ENCODE measurements around the gene MSRB3. TPM values are rescaled to one million over a fixed set of nuclear protein-coding genes. Genes with fewer than 3 reads are reported as not detected.
"Not testable (repeated sequence)": the region's sequence is repeated elsewhere in the genome, so short reads cannot be mapped to it uniquely, and the experiment has no call there.

MSRB3 gene
- total RNA-seq, 2 experiments from 2014 or later = not detected

- CTCF ChIA-PET, POLR2A ChIA-PET: not testable (repeated sequence)
Observed at GRCh38 chr12:65483891-65484516, 205.5 kb downstream of the MSRB3 start.

- CTCF ChIA-PET = no interaction called here
- POLR2A ChIA-PET = no interaction called here
Observed at GRCh38 chr12:65488197-65488596, 209.7 kb downstream of the MSRB3 start.

DNA sequence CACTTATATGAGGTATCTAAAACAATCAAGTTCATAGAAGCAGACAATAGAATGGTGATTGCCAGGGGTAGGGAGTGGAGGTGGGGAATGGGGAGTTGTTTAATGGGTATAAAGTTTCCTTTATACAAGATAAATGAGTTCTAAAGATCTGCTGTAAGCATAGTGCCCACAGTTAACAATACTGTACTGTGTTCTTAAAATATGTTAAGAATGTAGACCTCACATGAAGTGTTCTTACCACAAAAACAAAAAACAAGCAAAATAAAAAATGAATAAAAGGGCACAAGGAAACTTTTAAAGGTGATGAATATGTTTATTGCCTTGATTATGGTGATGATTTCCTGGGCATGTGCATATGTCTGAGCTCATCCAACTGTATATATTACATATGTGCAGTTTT is 211.8 kb downstream of the MSRB3 start:
- POLR2A ChIA-PET = no interaction called here
- CTCF ChIA-PET = no interaction called here

DNA sequence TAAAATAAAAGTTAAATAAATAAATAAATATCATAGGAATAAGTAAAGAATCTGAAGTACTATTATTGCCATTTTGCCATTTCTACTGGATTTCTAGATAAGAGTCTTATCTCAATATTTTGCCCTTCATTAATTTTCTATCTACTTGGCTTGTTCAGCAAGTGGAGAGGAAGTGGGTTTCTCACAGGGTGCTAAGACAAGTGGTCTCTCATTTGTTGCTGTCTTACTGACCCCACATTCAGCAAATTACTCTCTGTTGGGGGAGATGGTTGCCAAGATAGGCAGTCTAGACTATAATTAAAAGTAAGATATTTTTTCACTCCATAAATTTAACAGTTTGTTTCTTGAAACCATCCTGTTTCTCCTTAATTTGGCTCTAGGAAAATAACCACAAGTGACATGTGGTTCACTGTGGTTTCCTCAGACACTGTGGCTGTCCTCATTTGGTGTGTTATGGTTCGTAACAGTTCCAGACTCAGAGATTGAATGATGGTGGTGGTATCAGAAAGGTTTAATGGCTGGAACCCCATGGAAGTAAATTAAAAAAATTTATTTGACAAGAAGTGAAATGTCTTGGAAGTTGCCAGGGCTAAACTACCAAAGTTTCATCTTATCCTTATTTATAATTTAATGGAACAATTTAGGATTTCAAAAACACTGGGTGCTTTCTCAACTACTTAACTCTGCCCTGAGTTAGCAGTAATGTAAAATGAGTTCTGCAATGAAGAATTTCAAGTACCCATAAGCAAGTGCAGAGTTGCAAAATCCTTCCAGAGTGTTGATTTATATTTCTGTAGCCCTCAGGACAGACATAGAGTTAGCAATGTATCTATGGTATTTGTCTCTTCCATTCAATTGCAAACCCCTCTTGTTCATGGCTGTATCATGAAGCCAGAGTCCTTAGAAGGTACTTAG is 214.8 kb downstream of the MSRB3 start:
- ChIA-PET POLR2A (no interaction called here), CTCF (no interaction called here)

DNA sequence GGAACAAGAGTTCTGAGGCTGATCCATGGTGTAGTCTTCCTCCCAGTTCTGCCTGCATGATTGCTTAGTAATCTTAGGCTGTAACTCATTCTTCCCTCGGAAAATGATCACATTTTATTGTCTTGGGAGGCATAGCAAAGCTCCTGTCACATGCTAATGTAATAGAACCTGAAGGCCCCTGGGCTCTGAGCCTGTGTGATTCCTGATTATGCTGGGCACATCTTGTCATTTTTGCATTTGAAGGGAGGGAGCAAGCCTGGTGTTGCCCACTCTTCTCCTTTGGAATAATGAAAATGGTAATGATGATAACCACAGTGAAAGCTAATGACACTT is 215.4 kb downstream of the MSRB3 start:
- POLR2A ChIA-PET = no interaction called here
- CTCF ChIA-PET = interaction anchor here (0.6 kb wide), 1 partner anchor 696 kb away, joined by 3 read pairs; no protein-coding TSS in a partner anchor

DNA sequence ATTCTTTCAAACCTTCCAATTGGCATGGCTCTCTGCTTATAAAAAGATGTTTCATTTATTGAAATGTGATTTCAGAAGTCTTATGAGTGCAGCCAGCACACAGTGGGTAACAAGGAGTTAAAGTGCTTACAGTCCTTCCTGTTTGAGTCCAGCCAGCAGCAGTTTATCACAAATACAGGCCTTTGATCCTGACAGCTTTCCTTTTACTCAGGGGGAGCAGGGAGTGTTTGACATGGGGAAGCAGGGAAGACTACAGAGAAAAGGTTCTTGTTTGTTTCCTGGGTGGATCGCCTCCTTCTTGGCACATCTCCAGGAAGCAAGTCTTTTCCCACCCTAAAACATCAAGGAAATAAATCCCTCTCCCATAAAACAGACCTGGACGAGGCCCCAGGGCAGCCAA is 216.1 kb downstream of the MSRB3 start:
- ChIA-PET CTCF (interaction anchor here (0.6 kb wide), 1 partner anchor 696 kb away, joined by 3 read pairs; no protein-coding TSS in a partner anchor), POLR2A (no interaction called here)

DNA sequence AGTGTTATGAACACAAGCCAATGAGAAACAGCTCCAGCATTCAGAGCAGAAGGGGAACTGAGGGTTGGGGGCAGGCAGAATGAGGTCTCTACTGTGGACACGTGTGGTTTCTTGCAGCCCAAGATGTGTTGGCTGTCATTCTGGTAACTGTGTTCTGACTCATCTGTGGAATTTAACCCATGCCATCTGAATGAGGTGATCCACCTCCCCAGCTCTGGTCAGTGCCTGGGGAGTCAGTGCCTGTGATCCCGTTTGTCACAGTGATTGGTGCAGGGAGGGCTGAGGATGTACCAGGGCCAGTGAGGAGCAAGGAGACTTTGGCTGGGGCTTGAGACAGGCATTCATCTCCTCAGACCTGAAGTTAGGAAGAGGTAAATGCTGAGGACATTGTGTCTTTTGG is 216.8 kb downstream of the MSRB3 start:
- ChIA-PET POLR2A (no interaction called here), CTCF (no interaction called here)

GRCh38 chr12:65496617-65497016 is 218.1 kb downstream of the MSRB3 start:
- POLR2A ChIA-PET = no interaction called here
- CTCF ChIA-PET = no interaction called here

DNA sequence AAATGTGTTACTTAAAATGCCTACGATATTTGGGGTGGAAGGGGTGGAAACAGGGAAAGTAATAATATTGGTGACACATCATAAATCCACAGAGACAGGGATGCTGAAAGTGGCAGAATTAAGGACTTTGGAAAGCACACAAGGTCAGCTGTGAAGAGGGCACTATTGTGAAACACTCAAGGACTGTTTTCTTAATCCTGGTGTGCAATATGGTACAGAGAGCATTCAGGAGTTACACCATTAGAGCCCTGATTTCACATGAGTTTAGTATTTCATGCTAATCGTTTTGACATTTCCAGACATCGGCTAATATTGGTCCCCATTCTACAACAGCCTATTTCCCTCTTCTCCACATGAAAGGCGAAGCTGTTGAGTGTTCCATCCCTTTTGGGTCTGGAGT is 219.2 kb downstream of the MSRB3 start:
- CTCF ChIA-PET = no interaction called here
- POLR2A ChIA-PET = no interaction called here

- ChIA-PET CTCF (no interaction called here), POLR2A (no interaction called here)
Observed at GRCh38 chr12:65499167-65499566, 220.7 kb downstream of the MSRB3 start.

DNA sequence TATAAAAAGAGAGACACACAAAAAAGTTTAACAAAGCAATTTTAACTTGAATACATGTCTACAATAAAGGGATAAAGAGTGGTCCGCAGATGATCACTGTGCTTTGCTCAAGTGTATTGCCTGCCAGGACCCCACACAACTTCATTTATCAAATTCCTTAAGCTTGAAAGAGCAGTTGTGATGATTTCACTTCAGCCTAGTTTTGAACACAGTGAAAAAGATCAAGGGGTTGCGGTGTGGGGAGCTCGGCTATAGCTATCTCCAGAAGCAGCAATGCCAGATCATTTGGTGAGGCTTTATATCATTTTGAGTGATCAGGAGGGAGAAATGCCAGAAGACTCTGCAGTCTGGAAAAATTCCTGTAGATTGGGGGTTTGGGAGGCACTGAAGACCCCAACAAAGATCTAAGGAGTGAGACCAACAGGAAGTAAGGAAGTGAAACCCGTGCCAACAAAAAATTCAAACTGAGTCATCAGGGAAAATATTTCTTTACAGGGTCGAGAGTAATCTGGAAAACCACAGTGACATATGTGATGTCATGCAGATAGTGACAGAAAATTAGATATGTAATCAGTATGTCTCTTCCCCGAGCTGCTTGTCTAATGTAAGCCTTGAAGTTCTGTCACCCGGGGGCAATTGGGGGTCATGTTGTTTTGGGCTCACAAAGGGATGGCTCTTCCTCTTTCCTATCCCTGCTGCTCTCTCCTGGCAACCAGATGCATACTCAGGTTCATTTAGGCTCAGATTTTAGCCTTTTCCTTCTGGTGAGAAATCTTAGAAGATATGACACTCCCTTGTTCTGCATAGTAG is 221.8 kb downstream of the MSRB3 start:
- POLR2A ChIA-PET = no interaction called here
- CTCF ChIA-PET = no interaction called here

- ChIA-PET POLR2A (no interaction called here), CTCF (no interaction called here)
Observed at GRCh38 chr12:65501093-65501621, 222.7 kb downstream of the MSRB3 start.

DNA sequence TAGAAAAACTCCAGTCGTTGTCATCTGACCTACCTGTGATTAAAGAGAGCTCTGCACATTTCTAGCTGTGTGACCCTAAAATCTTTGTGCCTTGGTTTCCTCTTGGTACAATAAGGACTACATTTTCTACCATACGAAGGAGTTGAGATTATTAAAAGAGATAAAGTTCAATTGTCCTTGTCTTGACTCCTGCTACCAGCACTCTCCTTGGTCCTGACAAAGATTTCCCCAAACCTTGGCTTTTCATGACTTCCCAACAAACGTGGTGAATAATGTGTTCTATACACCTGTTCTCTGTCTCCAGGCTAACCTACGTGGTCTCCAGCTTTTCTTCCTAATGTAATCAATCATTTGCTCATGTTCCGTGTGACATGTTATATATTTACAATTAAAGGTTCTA is 223.5 kb downstream of the MSRB3 start:
- ChIA-PET CTCF (interaction anchor here (1.0 kb wide), 1 partner anchor 186 kb away, joined by 3 read pairs; no protein-coding TSS in a partner anchor), POLR2A (no interaction called here)

DNA sequence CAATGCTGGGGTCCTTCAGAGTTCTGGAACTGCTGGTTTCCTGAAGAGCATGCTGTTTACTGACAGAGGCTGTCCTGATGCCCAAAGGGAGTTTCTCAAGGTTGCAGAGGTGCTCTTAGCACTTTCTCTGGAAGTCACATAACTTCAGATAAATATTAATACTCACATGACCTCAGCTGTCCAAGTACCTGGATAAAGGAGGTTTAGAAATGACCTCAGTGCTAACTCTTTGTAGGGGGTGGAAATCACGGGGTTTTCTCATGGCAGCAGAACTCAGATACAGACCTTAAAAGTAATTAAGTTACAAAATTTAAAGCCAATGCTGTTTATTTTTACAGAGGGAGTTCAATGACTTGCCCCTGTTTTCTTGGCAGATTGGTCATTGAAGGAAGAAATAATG is 225.9 kb downstream of the MSRB3 start:
- ChIA-PET POLR2A (no interaction called here), CTCF (no interaction called here)

- CTCF ChIA-PET = no interaction called here
- POLR2A ChIA-PET = no interaction called here
Observed at GRCh38 chr12:65505386-65506121, 227.1 kb downstream of the MSRB3 start.

GRCh38 chr12:65508276-65509035 is 230.0 kb downstream of the MSRB3 start:
- POLR2A ChIA-PET = no interaction called here

GRCh38 chr12:65510007-65510406 is 231.5 kb downstream of the MSRB3 start:
- CTCF ChIA-PET = no interaction called here
- POLR2A ChIA-PET = no interaction called here

More at GRCh38 chr12:65508276-65509035, 230.0 kb downstream of the MSRB3 start:
- CTCF ChIA-PET = no interaction called here

DNA sequence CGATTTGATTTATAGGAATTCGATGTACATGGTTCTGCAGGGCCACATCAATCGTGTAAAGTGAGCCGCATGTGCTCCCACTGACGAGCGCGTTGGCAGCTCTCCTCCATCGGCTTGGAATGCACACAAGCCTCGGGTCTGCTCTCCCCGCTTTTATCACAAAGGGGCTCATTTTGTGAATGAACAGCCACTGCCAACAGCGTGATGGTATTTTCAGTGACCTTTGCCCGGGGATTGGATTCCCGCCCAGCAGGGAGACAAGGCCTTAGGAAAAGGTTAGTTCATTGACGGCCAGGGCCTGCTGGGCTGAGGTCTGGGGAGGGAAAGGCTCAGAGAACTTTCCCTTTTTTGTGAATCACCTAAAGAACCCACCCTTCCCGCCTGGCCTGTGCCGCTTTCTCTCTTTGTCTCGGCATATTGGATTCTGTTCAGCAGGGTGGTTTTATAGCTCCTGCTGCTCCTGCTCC is 232.1 kb downstream of the MSRB3 start:
- POLR2A ChIA-PET = no interaction called here
- CTCF ChIA-PET = no interaction called here
